ENCODE measurements around the gene HDDC2. TPM values are rescaled to one million over a fixed set of nuclear protein-coding genes. Genes with fewer than 3 reads are reported as not detected.

The HDDC2 gene
- total RNA-seq, 1 experiment from 2014 or later: 257 TPM

DNA sequence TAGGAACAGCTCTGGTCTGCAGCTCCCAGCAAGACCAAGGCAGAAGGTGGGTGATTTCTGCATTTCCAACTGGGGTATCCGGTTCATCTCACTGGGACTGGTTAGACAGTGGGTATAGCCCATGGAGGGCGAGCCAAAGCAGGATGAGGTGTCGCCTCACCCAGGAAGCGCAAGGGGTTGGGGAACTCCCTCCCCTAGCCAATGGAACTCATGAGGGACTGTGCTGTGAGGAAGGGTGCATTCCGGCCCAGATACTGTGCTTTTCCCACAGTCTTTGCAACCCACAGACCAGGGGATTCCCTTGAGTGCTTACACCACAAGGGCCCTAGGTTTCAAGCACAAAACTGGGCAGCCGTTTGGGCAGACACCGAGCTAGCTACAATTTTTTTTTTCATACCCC, 21.8 kb downstream of the HDDC2 start:
- in situ Hi-C loops (cut with HindIII; ENCODE audit: low pct_unique_long_range_greater_than_20kb, low sequenced_read_pairs): no loop called here
- no peak for DNase-seq (ENCODE audit: low read depth)

DNA sequence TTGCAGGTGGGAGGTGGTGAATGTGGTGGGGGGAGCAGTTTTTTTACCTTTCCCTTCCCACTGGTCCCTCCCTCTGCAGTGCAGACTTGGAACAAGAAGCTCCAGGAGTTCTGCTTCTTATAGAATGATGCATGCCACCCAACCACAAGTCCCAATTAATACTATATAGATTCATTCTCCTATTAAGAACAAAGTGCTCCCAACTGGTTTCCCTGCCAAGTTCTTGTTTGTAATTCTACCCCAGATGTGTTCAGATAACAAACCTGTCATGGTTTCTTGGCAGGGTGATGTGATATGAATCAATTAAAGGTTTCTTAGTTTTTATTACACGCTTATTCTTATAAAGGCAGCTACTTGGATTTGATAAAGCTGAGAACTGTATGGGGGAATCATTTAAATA, 23.9 kb downstream of the HDDC2 start:
- in situ Hi-C loops (cut with HindIII; ENCODE audit: low pct_unique_long_range_greater_than_20kb, low sequenced_read_pairs): no loop called here
- no peak for DNase-seq (ENCODE audit: low read depth)

DNA sequence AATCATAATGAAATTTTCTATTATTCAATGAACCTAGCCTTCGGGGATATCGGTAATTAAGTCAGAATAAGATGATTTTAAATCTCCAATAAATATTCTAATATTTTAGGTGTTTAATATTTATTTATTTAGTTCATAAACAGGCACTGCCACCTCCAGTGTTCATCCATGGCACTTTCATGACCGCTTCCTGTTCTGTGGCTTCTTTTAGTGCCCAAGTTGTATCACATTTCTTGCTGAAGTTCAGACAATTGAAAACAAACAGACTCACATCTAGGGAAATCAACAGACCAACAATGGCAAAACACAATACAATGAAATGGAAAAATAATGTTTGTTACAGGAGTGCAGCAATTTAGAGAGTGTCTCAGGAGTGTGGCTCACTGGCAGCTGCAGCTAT, 26.0 kb downstream of the HDDC2 start:
- in situ Hi-C loops (cut with HindIII; ENCODE audit: low pct_unique_long_range_greater_than_20kb, low sequenced_read_pairs): no loop called here
- no peak for DNase-seq (ENCODE audit: low read depth)

DNA sequence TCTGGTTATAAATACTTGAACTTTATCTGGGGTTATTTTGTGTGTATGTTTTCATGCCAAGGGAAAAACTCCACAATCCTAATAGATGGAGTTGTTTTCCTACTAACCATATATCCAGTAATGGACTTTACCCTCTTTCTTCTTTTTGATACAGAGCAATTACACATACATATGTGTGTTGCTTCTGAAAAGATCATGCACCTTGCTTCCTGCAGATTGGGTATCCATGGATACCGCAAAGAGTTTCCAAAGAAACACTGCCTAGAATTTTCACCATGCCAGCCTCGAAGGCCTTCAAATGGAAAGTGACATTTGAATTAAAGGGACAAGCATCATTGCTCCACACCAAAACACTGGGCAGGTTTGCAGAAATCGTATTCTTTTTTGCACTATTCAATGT, 26.8 kb downstream of the HDDC2 start:
- in situ Hi-C loops (cut with HindIII; ENCODE audit: low pct_unique_long_range_greater_than_20kb, low sequenced_read_pairs): no loop called here
- no peak for DNase-seq (ENCODE audit: low read depth)

DNA sequence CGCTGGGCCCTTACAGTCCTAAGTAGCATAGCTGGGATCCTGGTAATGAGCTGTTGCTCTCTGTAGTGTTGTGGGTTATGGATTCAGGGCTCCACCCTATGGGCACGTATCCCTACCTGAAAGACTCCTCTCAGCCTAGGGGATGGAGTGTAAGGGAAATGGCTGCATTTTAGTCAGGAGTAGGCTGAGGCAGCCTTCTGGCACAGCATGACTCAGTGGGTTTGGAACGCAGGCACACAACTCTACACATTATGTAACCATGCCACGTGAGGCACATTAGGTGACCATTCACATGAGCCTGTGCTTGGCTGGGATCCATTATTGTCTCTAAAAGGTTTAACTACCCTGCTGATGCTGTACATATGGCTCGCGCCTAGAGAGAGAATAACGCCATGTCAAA, 27.8 kb downstream of the HDDC2 start:
- in situ Hi-C loops (cut with HindIII; ENCODE audit: low pct_unique_long_range_greater_than_20kb, low sequenced_read_pairs): no loop called here
- DNase-seq (ENCODE audit: low read depth): peak; percentile 91

DNA sequence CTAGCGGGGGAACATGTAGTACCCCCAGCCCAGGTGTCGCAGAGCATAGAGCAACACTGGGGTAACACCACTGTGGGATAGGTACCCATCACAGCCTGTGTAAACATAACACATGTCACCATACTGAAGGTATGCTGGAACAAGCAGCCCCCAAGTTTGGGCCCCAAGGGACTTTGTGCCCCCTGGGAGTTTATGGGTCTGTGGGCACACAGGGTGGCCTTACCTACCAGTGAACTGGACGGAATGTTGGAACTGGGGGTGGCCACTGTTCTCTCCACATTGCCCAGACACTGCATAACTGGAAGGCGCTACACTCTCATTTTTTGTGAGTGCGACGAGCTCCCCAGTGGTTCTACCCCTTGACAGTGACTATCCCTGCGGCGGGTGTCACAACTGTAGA, 28.5 kb downstream of the HDDC2 start:
- DNase-seq (ENCODE audit: low read depth): no peak
- in situ Hi-C loops (cut with HindIII; ENCODE audit: low pct_unique_long_range_greater_than_20kb, low sequenced_read_pairs): no loop called here

DNA sequence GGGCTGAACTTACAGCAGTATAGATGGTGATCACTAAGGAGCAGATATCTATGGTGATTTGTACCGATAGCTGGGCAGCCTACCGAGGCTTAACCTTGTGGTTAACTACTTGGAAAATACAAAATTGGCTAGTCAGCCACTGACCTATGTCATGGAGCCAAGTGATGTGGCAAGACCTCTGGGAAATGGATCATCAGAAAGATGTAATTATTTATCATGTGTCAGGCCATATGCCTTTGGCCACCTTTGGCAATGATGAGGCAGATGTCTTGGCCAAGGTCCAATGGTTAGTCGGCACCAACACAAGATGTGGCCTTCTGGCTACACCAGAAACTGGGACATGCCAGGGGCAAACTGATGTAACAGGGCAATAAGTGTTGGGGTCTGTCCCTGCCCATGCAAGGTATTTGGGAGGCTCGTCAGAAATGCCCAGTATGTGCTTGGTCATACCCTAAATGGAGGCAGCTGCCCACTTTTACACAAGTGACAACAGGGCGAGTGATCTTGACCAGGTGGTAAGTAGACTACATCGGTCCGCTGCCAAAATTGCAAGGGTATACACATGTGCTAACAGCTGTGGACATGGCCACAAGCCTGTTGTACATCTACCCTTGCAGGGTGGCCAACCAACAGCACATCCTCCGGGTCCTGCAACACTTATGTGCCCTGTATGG, 30.1 kb downstream of the HDDC2 start:
- DNase-seq (ENCODE audit: low read depth): no peak
- in situ Hi-C loops (cut with HindIII; ENCODE audit: low pct_unique_long_range_greater_than_20kb, low sequenced_read_pairs): no loop called here

DNA sequence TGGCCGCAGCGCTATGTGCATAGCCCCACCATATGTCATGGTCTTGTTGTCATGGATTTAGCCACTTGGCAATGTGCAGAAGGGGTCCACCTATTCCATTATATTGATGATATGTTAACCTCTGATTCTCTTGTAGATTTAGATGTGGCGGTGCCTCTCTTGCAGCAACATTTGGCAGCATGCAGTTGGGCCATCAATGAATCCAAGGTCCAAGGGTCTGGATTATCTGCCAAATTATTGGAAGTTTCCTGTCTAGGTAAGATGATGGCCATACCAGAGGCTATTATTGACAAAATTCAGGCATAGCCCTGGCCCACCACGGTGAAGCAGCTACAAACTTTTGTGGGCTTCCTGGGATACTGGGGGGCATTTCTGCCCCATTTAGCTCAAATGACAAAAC, 31.4 kb downstream of the HDDC2 start:
- in situ Hi-C loops (cut with HindIII; ENCODE audit: low pct_unique_long_range_greater_than_20kb, low sequenced_read_pairs): no loop called here
- DNase-seq (ENCODE audit: low read depth): no peak

DNA sequence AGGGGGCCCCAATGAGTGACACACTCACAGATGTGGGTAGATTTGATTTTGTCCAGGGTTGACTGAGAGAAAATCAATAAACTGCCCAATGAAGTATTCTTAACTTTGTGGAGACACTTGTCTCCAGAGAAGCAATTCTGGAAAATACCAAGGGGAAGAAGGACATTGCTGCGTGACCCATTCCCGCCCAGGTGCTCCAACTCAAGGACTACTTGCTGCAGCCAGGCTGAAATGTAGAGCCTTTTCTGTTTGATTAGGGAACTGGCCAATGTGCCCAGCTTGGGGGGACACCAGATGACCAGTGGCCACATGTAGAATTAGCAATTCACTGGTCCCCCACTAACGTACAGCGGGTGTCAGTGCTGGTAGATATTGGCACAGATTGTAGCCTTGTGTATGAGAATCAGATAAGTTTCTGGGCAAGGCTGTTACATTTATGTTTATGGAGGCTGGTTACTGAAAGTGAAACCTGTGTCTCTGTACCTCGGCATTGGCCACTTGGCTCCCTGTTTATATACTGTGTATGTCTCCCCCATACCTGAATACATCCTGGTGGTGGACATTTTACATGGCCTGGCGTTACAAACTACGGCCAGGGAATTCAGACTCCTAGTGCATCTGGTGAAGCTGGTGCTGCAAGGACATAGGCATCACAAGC, 32.3 kb downstream of the HDDC2 start:
- in situ Hi-C loops (cut with HindIII; ENCODE audit: low pct_unique_long_range_greater_than_20kb, low sequenced_read_pairs): no loop called here
- no peak for DNase-seq (ENCODE audit: low read depth)

DNA sequence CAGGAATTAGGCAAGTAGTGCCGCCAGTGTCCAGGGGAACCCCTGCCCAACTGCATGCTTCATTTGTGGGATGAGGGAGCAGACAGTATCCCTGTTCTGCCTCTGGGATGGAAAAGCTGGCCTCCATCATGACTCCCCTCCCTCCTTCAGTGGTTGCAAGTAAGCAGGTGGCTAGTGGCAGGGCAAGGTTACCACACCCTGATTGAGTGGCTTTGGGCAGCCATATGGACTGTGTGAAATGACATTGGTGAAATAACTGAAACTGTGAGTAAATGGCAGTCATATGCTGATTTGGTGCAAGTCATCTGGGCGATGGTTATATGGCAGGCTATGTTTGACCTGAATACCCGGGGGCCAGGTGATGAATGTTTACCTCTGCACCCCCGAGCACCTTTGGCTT, 33.0 kb downstream of the HDDC2 start:
- in situ Hi-C loops (cut with HindIII; ENCODE audit: low pct_unique_long_range_greater_than_20kb, low sequenced_read_pairs): no loop called here
- no peak for DNase-seq (ENCODE audit: low read depth)

DNA sequence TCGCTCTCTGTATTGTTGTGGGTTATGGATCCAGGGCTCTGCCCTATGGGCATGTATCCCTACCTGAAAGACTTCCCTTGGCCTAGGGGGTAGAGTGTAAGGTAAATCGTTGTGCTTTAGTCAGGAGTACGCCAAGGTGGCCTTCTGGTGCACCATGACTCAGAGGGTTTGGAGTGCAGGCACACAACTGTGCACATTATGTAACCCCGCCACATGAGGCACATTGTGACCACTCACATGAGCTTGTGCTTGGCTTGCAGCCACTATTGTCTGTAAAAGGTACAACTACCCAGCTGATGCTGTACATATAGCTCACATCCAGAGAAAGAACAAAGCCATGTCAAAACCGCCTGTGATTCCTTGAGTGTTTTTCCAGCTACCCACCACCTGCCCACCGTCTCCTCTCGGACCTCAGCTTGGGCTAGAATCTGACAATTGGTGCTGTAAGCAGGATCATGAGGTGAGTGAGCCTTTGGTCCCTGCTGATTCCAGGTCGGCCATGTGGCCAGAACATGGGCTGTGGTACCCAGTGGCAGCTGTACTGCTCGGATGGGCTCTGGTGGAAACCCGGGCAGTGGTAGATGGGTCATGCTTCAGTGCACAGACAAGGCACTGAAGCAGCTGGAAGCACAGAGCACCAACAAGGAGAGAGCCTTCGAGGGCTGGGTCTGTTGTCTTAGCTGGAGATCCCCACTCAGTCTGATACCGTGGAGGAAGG, 33.8 kb downstream of the HDDC2 start:
- in situ Hi-C loops (cut with HindIII; ENCODE audit: low pct_unique_long_range_greater_than_20kb, low sequenced_read_pairs): no loop called here
- peak; percentile 44 for DNase-seq (ENCODE audit: low read depth)

DNA sequence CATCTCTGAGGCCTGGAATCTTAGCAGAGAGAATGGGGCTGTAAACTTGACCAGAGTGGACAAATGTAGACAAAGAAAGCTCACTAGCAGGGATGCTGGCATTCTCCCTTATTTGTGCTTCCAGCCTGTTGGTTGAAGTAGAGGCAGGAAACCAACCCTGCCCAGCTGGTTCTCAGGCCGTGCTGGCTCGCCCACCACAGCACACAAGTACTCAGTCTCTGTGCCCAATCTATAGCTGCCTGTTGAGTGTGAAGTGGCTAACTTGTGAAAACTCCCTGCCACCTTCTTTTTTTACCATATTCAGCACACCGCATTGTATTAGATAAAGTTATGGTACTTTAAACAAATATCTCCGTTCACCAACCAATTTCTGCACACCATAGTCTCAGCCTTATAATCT, 37.3 kb downstream of the HDDC2 start:
- DNase-seq (ENCODE audit: low read depth): no peak
- in situ Hi-C loops (cut with HindIII; ENCODE audit: low pct_unique_long_range_greater_than_20kb, low sequenced_read_pairs): no loop called here

DNA sequence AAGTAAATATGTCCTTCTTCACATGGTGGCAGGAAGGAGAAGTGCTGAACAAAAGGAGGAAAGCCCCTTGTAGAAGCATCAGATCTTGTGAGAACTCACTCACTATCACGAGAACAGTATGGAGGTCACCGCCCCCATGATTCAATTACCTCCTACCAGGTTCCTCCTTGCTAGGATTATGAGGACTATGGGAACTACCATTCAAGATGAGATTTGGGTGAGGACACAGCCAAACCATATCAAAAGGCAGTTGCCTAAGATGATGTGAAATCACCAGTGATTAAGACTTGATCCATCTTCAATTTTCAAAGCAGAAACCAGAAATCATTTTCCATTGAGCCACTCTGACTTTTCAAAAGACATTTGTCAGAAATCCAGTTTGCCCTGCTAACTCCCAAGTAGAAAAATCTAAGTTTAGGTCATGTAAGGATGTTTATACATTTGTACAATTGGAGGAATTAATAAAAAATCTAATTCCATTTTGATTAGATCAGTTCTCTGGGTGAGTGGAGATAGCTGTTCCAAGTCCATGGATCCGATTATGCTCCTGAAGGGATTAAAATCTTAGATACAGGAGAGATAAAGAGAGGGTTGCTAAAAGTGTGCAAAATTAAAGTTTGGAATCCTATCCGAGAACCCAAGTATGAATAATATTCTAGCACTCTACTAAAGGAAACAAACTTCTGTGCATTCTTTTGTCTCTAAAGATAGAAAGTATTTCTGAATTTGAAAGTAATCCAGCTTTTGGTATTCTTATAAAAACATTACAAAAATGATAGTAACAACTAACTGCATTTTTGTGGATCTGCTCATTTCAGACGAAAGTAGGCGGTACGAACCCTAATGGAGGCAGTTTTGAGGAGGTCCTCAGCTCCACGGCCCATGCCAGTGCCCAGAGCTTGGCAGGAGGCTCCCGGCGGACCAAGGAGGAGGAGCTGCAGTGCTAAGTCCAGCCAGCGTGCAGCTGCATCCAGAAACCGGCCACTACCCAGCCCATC, 39.5 kb downstream of the HDDC2 start:
- no peak for DNase-seq (ENCODE audit: low read depth)
- in situ Hi-C loops (cut with HindIII; ENCODE audit: low pct_unique_long_range_greater_than_20kb, low sequenced_read_pairs): no loop called here

DNA sequence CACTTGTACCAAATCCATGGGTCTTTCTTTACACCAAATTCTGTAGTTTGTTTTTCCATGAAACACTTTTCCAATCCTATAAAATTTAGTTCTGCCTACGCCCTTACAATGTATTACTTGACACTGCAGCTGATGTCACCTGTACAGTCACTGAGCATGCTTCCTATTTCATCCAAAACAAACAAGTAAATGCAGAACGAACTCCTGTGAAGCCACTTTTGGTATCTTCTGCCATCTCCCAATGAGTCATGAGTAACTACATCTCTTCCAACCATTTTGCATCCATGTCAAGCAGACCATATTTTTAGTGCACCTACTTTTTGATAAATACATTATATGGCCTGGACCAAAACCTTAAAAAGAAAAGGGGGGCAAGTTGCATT, 42.4 kb downstream of the HDDC2 start:
- in situ Hi-C loops (cut with HindIII; ENCODE audit: low pct_unique_long_range_greater_than_20kb, low sequenced_read_pairs): no loop called here
- DNase-seq (ENCODE audit: low read depth): no peak

DNA sequence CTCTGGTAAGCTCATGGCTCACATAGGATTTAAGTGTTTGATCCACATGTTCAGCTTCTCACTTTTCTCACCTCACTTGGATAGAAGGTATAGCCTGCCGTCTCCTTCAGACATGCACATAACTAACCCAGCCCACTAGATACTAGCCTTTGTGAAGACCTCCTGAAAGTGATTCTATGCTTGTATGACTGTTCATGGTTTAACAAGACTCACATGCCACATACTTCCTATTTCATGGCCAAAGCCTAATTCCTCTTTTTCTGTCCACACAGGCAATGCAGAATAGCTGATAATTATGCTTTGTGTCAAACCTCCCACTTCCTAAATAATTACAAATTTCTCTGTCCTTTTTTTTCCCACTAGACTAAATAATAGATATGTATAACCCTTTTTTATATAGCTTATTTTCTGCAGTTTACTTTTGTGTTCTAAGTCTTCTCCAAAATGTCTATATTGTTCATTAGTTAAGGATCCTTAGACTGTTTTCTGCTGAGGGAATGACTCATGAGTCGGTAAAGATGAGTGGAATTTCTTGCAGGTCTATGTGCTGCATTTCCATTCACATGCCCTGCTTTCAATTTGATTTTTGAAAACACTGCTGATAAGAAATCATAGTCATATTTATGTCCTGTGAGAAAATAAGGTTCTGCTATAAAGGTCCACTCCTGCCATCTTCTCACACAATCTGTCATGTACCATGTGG, 43.0 kb downstream of the HDDC2 start:
- in situ Hi-C loops (cut with HindIII; ENCODE audit: low pct_unique_long_range_greater_than_20kb, low sequenced_read_pairs): no loop called here
- no peak for DNase-seq (ENCODE audit: low read depth)

DNA sequence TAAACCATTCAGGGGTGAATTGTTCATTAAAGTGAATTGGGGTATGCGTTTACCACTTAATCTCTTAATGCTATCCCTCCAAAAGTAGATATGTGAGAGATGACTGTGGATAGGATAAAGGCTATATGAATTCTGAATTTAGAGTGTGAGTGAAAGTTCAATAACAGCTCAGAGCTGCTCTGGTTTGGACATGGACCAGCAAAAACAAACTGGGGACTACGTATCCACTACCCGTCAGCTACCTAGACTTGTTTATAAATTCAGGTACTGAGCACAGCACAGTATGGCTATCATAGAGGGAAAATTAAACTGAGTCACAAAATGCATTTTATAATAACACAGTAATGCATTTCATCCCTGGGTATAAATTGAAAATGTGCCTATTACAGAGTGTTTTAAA, 44.4 kb downstream of the HDDC2 start:
- in situ Hi-C loops (cut with HindIII; ENCODE audit: low pct_unique_long_range_greater_than_20kb, low sequenced_read_pairs): no loop called here
- DNase-seq (ENCODE audit: low read depth): no peak

DNA sequence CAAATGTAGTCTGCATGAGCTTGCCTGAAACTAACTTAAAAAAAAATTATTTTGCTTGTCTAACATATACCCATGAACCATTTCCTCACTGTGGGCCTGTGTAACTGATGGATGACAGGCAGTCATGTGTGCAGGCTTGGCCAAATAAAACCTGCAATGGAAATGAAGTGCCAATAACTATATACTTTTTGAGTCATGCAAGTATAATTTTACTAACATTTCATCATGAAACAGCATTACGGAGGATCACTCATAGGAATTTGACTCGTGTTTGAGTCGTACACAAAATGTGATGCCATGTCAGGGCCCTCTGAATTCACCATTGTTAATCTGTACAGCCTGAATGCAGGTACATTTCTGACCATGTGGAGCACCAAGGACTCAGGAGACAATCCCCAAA, 46.6 kb downstream of the HDDC2 start:
- in situ Hi-C loops (cut with HindIII; ENCODE audit: low pct_unique_long_range_greater_than_20kb, low sequenced_read_pairs): no loop called here
- peak; percentile 45 for DNase-seq (ENCODE audit: low read depth)

DNA sequence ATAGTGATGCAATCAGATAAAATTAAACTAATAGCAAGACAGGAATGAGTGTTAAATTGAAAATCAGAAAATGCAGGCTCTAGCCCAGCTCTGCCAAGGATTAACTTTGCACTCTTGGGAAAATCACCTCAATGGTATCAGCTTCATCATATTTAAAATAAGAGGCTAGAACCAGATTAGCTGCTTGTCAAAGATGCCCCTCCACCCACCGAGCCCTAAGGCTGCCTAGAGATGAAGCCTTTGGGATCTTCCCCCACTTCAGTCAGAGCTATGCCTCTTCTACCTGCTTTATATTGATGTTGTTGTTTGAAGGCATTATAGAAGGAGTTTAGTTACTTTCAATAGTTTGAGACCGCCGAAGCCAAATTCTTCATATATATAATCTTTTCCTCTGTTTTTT, 47.4 kb downstream of the HDDC2 start:
- DNase-seq (ENCODE audit: low read depth): no peak
- in situ Hi-C loops (cut with HindIII; ENCODE audit: low pct_unique_long_range_greater_than_20kb, low sequenced_read_pairs): no loop called here
